GM19023 (cell line): ENCODE measurements around the gene KIF19.
"Not testable (repeated sequence)": the region's sequence is repeated elsewhere in the genome, so short reads cannot be mapped to it uniquely, and the experiment has no call there.

Source experiments
- ATAC-seq: cut with Tn5 transposase; IDR thresholded peaks from one replicate; pipeline ENCODE4 v1.9.1; 2021; ENCODE audit warnings: mild to moderate bottlenecking, moderate library complexity; ENCODE audit not compliant: unreplicated experiment

The KIF19 gene, protein sequence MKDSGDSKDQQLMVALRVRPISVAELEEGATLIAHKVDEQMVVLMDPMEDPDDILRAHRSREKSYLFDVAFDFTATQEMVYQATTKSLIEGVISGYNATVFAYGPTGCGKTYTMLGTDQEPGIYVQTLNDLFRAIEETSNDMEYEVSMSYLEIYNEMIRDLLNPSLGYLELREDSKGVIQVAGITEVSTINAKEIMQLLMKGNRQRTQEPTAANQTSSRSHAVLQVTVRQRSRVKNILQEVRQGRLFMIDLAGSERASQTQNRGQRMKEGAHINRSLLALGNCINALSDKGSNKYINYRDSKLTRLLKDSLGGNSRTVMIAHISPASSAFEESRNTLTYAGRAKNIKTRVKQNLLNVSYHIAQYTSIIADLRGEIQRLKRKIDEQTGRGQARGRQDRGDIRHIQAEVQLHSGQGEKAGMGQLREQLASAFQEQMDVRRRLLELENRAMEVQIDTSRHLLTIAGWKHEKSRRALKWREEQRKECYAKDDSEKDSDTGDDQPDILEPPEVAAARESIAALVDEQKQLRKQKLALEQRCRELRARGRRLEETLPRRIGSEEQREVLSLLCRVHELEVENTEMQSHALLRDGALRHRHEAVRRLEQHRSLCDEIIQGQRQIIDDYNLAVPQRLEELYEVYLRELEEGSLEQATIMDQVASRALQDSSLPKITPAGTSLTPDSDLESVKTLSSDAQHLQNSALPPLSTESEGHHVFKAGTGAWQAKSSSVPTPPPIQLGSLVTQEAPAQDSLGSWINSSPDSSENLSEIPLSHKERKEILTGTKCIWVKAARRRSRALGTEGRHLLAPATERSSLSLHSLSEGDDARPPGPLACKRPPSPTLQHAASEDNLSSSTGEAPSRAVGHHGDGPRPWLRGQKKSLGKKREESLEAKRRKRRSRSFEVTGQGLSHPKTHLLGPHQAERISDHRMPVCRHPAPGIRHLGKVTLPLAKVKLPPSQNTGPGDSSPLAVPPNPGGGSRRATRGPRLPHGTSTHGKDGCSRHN

DNA sequence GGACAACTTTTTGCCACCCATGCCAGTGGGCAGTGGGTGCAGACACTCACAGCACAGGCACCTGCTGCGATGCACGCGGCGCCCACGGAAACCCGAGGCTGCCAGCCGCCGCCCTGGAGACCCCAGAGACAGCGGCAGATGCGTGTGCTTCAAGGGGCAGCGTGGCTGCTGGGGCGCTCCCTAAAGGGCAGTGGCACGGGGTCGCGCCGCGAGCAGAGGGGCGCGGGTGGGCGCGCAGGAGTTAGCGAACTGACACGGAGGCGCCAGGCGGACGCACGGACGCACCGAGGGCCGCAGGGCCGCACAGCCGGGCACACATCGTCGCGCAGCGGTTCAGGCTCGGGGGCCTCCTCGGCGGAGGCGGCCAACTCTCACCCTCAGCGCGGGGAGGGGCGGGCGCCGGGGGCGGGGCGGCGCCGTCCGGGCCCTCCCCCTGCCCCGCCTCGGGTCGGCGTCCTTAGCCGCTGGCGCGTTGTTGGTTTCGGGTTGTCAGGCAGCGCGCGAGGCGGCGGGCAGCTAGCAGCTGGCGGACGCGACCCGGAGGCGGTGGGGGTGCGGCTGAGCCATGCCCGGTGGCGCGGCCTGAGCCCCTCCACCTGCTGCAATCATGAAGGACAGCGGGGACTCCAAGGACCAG lies at the start of gene KIF19:
TSS of gene KIF19 (plus strand) at position 484 of the 637 bp plus-strand sequence. CDS start at position 608, 124 bp downstream.
- ATAC-seq, result no peak

DNA sequence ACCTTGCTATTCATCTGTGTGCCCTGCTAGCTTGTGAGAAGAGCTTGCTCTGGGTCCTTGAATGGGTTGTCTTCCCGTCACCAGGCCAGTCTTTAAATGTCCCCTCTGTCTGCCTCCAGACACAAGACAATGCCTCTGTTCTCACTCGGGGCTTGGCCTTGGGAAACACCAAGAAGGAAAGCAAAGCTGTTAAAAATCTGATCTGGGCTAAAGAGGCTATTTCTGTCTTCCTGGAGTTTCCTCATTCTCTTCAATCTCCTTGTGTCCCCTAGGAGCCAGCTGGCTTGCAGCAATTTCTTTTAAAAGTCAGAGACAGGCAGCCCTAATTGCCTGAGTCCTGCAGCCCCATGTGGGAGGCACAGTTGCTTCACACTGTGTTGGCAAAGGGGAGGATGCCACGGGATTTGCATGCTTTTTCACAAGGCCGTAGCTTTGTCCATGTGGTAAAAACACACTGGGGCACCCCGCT lies 49.5 kb upstream of the KIF19 start:
- ATAC-seq, result no peak

DNA sequence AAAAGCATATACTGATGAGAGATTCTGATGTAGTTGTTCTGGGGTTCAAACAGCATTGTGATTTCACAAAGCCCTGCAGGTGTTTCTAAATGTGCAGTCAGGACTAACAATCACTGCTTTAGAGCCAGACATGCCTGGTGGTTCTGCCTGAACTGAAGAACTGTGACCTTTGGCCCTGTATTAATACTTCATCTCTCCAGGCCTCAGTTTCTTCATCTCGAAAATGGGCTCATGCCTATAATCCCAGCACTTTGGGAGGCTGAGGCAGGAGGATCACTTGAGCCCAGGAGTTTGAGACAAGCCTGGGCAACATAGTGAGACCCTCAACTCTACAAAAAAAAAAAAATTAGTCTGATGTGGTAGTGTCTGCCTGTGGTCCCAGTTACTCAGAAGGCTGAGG lies 48.1 kb upstream of the KIF19 start:
- no peak for ATAC-seq

DNA sequence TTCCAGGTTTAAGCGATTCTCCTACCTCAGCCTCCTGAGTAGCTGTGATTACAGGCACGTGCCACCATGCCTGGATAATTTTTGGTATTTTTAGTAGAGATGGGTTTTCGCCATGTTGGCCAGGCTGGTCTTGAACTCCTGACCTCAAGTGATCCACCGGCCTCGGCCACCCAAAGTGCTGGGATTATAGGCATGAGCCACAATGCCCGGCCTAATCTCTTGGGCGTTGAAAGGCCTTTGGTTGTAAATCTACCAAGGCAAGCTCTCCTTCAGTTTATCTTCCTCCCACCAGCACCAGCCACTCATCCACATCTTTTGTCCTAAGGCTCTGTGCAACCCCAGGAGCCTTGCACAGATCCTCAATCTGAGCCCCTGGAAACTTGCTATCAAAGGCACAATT lies 46.4 kb upstream of the KIF19 start:
- ATAC-seq, result not testable (repeated sequence)

DNA sequence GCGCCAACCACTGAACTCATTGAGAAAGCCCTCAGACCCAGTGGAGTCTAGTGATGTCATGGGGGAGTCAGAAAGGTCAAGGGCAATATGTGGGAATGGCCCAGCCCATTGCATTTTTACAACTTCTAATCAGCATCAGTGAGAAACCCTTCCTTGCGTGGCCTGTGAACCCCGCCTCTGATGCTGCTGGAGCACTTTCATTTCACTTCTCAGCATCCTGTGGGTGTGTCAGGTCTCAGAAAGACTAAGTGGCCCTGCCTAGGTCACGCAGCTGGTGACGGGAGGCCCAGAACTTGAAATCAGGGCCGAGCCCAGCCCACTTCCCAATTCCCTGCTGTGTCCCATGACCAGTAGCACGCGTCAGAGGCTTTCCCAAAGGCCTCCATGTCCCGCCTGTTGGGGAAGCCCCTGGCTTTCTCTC lies 45.9 kb upstream of the KIF19 start:
- peak; percentile 55 for ATAC-seq

DNA sequence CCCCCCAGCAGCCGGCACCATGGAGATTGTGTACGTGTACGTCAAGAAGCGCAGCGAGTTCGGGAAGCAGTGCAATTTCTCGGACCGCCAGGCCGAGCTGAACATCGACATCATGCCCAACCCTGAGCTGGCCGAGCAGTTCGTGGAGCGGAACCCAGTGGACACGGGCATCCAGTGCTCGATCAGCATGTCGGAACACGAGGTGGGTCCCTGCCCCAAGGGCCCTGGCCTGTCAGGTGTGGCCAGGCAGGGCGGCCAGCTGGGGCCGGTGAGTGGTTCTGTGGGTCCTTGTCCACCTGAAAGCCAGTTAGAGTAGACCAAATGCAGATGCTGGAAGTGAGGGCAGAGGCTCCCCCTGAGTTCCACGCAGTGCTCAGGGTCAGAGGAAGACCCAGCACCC lies 44.2 kb upstream of the KIF19 start:
- ATAC-seq, result no peak

DNA sequence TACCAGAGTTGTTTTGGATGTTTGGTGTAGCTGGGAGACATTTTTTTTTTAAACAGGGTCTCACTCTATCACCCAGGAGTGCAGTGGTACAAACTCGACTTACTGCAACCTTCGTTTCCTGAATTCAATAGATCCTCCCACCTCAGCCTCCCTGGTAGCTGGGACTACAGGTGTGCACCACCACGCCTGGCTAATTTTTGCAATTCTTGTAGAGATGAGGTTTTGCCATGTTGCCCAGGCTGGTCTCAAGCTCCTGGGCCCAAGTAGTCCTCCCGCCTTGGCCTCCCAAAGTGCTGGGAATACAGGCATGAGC lies 43.8 kb upstream of the KIF19 start:
- not testable (repeated sequence) for ATAC-seq

DNA sequence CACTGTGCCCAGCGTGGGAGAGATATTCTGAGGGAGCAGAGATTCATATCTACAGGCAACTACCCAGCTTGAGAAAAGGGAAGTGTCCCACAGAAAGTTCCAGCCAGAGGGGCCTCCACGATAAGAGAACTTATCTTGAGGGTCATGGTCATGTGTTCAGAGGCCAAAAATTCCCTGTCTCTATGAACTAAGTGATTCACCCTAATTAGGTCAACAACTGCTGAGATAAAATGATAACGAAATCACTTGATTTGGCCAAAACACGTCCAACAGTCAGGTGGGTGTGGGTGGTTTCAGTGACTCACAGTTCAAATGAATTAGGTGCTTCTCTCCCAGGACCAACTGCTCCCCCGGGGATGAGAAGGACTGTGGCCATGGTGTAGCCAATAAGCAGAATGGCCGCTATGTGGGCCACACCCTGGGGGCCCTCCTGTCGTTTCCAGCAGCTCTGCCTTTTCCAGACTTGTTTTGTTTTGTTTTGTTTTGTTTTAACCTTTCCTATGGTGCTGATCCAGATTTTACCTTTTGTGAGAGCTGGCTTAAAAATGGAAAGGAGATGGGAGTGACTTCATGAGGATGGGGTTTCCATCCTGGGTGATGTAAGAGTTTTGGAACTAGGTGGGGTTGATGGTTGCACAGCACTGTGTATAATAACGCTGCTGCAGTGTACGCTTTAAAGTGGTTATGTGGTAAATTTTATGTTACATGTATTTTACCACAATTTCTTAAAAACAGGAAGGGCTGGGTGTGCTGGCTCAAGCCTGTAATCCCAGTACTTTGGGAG lies 43.2 kb upstream of the KIF19 start:
- ATAC-seq, result no peak

DNA sequence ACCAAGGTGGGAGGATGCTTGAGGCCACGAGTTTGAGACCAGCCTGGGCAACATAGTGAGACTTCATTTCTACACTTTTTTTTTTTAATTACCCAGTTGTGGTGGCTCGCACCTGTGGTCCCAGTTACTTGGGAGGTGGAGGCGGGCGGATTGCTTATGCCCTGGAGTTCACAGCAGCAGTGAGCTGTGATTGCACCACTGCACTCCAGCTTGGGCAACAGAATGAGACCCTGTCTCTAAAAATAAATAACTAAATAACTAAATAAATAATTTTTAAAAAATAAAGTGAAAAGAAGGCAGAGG lies 42.7 kb upstream of the KIF19 start:
- ATAC-seq, result no peak

DNA sequence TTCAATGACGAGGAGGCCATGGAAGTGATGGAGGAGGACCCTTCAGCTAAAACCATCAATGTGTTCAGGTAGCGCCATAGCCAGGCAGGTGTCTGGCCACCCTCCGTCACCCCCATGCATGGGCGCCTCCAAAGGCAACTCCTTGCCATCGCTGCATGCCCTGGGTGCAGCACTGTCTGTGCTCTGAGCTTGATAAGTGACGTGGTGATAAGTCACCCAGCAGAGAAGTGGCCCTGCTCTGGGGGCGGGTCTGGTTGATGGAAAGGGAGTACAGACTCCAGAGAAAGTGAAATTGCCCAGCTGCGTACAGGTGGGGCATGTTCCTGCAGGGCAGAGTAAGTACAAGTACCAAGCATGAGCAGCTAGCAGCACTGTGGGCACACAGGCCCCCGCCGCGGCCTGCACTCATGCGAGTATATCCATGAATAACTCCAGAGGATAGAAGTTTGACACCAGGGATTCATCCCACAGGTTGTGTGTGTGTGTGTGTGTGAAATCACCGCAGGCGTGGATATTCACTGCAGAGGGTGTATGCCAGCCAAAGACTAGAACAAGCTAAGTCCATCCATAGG lies 38.9 kb upstream of the KIF19 start:
- no peak for ATAC-seq

DNA sequence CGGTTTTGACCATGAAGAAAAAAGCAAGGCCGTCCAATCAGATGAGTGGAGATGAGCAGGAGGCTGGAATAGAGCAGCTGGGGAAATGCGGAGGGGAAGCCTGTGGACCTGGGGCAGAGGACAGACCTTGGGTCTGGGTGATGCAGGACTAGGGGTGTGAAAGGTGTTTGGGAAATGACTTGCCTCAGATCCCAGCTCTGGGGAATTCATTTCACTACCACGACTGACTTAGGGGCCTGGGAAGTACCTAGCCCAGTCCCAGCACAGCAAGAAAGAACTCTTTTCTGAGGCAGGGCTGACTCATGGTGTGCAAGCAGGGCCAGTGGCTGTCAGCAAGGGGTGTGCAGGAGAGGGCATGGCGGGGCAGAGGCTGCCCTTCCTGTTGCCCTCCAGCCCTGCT lies 37.2 kb upstream of the KIF19 start:
- ATAC-seq, result peak; percentile 61

DNA sequence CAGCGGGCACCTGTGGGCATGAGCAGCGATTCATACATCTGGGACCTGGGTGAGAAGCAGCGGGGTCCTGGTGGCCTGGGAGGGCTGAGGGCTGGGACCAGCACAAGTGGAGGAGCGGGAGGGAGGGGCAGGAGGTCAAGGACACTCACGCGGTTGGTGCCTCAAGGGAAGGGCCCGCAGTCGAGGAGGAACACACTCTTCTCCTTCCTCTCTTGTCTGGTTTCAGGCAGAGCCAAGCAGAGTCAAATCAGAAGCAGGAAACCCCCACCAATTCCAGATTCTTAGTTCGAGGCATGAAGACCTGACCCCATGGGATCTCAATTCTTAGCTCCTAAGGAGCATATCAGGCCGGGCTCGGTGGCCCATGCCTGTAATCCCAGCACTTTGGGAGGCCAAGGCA lies 36.3 kb upstream of the KIF19 start:
- no peak for ATAC-seq

DNA sequence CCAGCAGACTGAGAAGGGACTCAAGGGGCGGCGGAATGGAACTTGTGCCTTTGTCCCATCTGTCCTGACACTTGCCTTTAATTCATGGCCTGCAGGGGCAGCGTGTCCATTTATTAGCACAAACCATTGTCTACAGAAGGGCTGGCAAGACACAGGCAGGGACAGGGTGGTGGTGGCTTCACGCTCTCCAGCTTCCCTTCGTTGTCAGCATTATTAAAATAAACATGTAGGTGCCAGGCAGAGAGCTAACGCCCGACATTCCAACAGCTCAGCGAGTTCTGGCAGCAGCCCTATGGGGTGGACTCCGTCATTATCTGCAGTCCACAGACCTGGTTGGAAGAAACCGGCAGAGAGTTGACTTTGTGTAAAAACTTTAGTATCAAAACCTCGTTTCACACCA lies 35.7 kb upstream of the KIF19 start:
- no peak for ATAC-seq

DNA sequence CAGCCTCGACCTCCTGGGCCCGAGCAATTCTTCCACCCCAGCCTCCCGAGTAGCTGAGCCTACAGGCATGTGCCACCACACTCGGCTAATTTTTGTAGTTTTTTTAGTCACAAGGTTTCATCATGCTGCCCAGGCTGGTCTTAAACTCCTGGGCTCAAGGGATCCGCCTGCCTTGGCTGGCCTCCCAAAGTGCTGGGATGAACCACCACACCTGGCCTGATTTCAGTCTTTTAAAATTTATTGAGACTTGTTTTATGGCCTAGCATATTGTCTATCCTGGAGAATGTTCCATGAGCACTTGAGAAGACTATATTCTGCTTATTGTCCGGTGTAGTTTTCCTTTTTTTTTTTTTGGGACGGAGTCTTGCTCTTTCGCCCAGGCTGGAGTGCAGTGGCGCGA lies 33.5 kb upstream of the KIF19 start:
- no peak for ATAC-seq

DNA sequence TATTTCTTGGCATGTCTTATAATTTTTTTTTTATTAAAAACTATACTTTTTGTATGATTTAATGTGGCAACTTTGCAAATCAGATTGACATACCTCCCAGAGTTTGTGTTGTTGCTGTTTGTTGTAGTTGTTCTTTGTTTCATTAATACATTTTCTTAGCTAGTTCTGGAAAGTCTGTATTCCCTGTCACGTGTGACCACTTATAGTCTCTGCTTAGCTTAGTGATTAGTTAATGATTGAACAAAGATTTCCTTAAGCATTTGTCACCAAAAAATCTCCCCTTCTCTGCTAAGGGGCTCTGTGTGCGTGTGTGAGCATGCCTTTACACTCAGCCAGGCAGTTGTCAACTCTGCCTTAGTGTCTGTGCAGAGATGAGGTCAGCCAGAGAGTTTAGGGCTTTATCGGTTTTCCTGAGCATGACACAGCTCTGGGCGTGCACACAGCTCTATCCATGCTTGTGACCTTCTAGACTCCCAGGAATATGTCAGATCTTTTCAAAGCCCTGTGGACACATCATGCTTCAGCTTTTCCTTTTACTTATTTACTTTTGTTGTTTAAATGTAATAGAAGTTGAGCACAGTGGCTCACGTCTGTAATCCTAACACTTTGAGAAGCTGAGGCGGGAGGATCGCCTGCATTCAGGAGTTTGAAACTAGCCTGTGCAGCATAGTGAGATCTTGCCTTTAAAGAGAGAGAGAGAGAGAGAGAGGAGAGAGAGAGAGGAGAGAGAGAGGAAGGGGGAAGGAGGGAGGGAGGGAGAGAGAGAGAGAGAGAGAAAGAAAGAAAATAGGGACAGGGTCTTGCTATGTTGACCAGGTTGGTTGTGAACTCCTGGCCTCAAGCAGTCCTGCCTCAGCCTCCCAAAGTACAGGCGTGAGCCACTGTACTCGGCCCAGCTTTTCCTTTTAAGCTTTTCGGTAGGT lies 30.1 kb upstream of the KIF19 start:
- no peak for ATAC-seq

DNA sequence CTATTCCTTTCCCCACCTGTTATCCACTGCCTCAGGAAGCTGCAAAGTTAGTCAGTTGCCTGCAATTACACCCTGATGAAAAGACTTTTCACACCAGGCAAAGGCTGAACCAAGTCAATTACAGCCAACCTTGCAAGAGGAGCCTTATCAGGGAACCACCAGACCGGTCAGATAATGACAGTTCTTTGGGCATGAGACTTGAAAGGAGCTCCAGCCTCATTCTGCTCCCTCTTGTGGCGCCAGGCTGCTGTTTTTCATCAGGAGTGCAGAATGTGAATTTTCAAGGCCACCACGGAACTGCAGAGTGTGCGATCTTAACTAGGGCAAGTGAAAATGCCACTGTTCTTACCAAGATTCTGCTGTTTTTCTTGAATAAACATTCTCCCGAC lies 29.5 kb upstream of the KIF19 start:
- ATAC-seq, result no peak

DNA sequence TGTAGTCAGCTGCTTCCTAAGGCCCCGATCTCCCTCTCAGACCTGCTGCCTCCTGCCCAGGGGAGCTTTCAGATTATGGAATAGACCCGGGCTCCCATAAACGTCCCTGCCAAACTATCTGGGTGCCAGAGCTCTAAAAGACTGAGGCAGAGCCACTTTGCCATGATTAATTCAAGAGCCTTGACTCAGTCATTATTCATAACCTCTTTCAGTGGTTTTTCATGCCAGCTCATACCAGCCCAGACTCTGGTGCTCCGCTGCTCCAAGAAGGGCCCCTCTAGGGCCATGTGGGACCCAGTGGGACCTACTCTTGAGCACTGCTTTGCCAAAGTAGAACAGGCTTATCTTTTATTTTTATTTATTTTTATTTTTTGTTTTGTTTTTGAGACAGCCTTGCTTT lies 28.1 kb upstream of the KIF19 start:
- no peak for ATAC-seq

DNA sequence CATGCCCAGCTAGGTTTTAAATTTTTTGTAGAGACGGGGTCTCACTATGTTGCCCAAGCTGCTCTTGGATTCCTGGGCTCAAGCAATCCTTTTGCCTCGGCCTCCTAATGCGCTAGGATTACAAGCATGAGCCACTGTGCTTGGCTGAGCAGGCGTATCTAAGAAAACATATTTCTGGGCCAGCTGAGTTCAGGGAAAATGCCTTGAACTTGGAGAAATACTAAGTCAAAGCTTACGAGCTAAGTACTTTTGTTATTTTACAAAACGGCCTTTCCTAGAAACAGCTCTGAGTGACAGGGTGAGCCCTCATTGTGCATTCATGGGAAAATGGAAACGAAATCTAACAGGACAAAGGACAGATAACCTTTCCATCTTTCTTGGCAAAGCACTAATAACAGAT lies 27.2 kb upstream of the KIF19 start:
- no peak for ATAC-seq

DNA sequence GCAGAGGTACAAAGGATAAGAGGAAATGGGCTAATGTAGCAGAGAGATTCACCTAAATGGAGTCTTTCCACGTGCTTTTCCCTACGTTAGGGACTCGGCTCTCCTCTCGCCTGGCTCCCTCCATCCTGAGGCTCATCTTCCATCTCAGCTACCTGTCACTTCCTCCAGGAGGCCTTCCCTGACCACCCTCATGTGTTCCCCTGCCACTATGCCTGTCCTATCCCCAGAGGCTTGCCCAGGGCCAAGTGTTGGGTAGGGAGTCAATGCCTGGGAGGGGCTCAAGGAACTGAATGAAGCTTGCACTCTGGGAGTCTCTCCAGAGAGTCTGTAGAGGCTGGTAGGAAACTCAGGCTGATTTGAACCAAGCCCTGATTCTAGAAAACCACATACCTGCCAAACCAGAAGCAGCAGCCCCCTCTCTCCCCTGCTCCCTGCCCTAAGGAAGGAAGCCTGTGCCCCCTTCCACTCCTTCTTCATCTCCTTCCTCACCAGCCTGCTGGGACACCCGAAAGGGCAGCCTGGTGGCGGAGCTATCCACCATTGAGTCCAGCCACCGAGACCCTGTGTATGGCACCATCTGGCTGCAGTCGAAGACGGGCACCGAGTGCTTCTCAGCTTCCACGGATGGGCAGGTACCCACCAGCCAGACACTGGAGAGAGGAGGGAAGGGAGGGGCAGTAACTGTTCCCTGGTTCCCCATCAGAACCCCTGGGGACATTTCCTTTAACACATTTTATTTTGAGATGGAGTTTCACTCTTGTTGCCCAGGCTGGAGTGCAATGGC lies 26.6 kb upstream of the KIF19 start:
- no peak for ATAC-seq
